NCI-H1436 (cell line): ENCODE measurements around the gene CATSPERB.
"Not testable (repeated sequence)": the region's sequence is repeated elsewhere in the genome, so short reads cannot be mapped to it uniquely, and the experiment has no call there.

Experiments used
- DNase-seq: peaks from one replicate; lab custom pipeline; 2025; lab: John Stamatoyannopoulos, UW

Gene CATSPERB

DNA sequence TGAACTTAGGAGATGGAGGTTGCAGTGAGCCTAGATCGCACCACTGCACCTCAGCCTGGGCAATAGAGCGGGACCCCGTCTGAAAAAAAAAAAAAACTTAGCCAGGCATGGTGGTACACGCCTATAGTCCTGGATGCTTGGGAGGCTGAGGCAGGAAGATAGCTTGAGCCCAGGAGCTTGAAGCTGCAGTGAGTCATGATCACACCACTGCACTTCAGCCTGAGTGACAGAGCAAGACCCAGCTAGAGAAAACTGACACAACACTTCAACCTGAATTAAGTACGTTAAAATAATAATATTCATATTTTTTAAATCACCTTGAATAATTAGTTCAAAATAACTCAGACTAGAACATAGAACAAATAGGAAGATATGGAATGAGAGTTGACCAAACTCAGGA is 5.7 kb upstream of the CATSPERB start:
- no peak for DNase-seq

DNA sequence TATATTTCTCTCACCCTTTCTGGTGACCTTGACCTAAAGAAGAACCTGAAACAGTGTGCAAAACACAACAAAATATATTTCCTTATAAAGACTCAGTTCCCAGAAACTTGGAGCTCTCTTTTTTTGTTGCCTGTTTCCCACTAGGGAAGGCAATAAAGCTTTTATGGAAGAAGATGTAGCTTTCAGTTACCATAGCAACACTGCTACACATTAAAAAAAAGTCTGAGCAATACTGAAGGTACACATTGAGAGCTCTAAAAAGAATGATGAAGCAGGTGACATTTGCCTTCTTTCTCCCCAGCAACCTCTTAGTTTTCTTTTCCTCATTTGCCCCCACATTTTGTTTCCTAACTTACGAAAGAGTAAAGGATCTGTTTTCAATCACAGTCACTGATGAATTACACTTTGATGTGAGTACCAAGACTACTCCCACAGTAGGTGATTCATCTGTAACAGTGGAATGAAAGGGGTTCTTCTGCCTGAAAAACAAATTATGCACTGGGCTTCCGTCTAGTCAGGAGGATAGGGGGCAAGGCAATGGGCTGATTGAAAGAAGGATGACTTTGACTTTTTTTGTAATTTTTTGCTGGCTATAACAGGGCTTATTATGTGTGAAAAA is 1.1 kb upstream of the CATSPERB start:
- no peak for DNase-seq

DNA sequence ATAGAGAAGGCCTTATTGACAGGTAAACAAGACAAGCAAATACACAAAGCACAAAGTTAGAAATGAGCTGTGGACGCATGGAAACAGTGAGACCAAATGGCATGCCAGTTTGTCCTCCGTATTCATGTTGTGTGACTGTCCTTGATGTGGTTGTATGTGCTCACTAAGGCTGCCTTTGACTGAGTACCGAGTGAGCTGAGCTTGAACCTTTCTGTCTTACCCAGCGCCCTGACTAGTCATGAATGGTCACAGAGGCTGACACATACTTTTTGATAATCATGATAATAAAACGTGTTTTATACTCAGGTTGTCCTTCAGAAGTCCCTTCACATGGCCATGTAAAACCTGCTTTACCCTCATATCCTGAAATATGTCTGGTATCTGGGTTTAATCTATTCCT is 553 bp upstream of the CATSPERB start:
- no peak for DNase-seq

DNA sequence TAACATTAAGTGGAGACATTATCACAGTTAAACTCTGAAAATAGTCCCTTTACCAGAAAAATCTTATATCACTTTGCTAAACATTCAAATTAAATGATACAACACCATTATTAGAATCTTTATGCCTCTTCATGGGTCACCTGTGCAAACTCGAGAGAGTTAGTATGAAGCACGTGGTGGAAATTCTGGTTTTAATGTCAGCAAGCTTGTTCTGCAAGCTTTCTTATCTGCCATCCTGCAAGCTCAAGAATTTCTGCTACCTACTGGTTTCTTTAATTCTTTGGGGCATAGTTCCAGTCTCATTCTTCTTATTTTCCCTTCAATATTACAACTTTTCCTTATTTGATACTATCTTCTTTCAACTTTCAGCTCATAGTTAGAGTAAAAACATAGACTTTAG is 868 bp downstream of the CATSPERB start:
- no peak for DNase-seq

DNA sequence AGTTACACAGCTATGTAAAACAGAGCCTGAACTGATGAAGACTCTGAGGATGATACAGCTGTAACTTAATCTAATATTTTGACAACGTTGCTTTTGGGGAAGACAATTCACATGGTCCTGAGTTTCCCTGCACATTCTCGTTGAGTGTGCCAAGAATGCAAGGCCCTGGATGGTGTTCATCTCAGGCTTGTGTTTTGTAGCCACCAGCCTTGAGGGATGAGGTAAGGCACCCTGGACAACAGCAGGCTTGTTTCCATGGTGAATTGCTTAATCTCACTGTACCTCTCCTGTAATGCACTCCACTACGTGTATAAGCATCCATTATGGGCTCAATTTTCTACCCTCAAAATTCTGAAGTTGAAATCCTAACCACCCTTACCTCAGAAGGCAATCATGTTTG is 2.1 kb downstream of the CATSPERB start:
- DNase-seq: no peak

DNA sequence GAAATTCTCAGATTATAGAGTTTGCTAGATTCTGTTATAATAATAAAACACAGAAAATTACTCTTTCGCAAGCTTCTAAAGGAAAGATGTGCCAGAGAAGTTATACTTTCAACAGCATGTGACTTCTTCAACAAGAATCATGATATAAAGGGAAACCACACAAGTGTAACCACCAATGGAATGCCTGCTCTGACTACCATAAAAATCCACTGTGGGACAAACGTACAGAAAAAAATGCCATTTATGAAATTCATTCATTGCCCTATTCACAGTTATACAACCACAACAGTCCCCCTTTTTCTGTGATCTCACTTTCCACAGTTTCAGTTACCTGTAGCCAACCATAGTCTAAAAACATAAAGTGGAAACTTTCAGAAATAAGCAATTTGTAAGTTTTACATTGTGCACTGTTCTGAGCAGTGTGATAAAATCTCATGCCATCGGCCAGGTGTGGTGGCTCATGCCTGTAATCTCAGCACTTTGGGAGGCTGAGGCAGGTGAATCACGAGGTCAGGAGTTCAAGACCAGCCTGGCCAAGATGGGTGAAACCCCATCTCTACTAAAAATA is 3.2 kb downstream of the CATSPERB start:
- DNase-seq: no peak

DNA sequence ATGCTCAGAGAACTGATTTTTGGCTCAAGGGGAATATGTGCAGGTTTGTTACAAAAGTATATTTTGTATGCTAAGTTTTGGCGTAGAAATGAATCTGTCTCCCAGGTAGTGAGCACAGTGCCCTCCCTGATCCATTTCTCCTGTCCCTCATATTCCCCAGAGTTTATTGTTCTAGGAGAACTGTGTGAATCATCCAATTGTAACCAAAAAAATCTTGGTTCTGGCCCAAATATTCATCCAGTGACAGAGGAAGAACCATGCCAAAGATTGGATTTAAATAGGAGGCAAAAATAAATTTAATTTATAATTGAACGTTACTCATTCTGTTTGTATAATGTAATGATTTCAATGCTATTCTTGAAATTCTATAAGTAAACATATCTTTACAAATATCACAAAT is 4.8 kb downstream of the CATSPERB start:
- DNase-seq: no peak

DNA sequence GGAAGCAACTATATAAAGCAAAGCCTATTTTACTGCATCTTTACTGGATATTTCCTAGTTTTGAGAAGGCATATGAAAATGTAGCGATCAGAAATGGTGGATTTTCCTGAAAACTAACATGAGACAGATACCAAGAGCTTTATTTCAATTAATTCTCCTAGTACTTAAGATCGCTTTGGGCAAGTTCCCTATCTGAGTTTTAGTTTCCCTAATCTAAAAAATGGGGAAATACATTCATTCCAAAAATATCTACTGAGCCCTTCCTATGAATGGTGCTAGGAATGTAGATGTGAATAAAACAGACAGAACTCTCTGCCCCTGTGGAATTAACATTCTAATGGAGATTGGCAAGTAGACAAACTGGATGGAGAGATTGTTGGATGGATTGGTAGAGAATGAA is 8.4 kb downstream of the CATSPERB start:
- DNase-seq: no peak

DNA sequence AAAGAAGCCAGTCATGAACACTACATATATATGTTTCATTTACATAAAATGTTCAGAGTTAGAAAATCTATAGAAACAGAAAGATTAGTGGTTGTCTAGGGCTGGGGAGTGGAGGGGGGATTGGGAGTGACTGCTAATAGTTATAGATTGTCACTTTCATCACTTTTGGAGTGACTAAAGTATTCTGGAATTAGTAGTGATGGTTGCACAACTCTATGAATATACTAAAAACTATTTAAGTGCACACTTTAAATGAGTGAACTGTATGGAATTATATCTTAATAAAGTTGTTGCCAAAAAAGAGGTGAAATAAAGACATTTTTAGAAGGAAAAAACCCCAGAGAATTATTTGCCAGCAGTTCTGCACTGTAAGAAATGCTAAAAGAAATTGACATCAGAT is 9.5 kb downstream of the CATSPERB start:
- no peak for DNase-seq

DNA sequence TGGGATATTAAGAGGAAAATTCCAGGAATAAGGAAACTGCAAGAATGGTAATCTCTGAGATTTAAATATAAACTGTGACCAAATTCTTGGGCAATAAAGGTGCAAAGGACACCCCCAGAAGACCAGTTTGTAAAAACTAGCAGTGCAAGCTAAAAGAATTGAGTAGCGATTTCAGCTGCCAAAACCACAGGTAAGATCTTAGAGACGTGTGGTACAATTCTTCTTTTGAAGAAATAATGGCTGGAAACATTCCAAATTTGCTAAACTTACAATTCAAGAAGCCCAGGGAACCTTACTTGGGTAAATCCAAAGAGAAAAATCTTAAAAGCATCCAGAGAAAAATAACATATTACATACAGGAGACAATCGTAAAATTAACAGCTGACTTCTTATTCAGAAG is 12.0 kb downstream of the CATSPERB start:
- no peak for DNase-seq

DNA sequence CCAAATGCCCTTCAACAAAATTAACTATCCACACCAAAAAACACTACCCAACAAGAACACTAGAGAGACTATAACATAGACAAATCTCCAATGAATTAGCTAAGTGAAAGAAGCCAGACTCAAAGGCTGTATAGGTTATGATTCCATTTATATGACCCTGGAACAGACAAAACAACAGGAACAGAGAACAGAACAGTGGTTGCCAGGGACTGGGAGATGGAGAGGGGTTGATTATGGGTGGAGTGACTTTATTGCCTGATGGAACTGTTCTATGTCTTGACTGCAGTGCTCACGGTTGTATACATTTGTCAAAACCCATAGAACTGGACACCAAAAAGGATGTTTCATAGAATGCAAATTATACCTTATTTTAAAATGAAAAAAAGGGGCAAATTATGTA is 14.9 kb downstream of the CATSPERB start:
- no peak for DNase-seq

DNA sequence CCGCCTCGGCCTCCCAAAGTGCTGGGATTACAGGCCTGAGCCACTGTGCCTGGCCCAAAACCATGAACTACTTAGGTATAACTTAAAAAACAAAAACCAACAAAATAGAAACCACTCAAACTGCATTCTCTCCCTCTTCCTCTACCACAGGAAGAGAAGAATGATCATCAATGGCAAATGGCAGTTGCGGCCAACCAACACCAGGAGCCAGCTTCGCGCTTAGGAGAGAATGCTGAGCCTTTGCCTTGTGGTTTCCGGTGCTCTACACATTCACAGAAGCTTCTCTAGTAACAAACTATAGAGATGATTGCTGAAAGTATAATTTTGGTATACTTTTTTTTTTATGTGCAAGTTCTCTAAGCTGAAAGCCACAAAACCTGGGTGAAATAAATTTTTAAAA is 17.1 kb downstream of the CATSPERB start:
- DNase-seq: no peak

DNA sequence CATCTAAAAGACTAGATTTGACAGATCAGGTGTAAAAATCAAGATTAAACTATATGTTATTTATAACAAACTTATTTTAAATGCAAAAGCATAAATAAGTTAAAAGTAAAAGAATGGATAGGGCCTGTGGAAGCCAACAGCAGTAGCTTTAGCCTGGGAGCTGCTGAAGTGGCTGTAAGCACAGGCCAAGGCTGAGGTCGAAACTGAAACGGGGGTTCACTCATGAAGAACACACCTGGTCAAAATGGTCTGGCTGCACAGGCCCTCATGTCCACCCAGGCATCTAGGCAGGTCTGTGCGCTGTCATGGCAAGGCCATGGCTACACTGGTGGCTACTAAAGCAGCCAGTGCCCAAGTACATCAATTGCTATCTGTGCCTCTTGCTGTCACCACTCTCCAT is 23.1 kb downstream of the CATSPERB start:
- DNase-seq: no peak

DNA sequence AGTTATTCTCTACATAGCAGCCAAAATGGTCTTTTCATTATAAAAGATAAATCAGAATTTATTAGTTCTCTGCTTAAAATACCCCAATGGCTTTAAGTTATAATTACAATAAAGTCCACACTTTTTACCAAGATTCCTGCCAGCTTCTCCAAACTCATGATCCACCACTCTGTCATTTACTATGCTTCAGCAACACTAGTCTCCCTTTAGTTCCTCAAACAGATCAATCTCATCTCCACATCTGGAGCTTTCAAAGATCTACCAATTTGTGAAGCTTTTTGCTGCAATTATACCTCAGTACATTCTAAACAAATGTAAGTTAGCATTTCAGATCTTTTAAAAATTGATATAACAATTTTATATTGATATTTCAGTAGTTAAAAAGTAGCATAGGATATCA is 24.9 kb downstream of the CATSPERB start:
- DNase-seq: no peak

DNA sequence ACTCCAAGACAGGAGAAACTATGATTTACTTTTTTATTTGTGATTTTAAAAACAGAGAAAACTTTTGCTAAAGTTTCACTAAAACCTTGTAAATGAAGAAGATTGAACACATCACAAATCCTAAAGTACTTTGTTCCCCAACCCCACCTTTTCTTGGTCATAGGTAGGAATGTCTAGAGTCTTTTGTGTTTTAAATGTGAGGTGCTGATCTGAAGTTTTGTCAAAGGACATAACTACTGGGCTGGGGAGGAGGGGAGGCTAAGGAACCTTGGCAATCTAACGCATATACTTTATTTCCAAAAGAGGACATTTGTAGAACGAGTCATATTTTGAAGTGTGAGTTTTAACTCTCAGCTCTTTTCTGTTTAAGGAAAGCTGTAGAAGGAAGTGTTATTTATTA is 37.2 kb downstream of the CATSPERB start:
- no peak for DNase-seq

DNA sequence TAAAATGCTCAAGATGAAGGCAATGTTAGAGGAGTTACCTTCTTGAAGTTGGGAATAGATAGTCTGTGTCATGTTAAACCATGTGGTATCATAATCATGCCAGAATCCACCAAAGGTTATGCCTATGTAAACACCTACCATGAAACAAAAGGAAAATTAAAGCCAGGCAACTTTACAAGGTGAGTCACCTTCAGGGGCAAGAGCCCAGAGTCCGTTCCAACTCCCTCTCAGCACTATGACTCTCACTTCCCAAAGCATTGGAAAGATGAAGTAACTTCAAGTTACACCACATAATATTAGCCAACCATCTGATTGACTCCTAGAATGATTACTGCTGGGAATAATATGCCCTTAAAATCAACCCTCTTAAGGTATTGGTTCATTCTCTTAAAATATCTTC is 38.5 kb downstream of the CATSPERB start:
- DNase-seq: no peak

DNA sequence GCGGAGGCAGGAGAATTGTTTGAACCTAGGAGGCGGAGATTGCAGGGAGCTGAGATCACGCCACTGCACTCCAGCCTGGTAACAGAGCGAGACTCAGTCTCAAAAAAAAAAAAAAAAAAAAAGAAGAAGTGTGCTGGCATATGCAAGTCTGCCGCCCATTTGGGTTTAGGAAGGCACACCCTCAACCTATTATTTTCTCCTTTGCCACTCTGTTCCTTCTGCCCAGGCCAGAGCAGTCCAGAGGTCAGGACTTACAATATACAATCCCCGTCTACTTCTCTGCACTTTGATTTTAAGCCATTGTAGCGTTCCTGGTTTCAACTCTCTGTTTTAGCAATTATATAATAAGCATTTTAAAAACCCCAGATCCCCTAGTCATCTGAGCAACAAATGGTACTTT is 39.8 kb downstream of the CATSPERB start:
- DNase-seq: no peak

DNA sequence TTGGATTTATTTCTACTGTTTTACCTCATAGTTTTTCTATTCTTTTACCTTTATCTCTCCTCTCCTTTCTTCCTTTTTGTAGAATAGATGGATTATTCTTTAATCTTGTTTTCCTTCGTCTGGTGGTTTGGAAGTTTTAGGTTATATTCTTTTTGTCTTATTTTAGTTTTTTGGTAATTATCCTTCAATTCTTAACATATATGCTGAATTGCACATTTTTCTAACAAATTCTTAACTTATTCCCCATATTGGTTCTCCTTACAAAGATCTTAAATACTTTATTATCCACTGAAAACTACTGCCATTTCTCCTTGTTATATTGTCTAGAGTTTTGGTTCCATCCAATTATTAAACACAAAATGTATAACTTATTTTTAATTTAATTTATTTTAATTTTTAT is 42.3 kb downstream of the CATSPERB start:
- DNase-seq: no peak

DNA sequence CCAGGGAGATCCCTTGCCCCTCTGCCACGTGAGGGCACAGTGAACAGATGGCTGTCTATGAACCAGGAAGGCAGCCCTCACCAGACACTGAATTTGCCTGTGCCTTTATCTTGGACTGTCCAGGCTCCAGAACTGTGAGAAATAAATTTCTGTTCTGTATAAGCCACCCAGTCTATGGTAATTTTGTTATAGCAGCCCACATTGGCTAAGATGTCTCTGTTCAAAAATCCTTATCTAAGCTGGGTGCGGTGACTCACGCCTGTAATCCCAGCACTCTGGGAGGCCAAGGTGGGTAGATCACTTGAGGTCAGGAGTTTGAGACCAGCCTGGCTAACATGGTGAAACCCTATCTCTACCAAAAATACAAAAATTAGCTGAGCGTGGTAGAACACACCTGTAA is 44.5 kb downstream of the CATSPERB start:
- DNase-seq: not testable (repeated sequence)

DNA sequence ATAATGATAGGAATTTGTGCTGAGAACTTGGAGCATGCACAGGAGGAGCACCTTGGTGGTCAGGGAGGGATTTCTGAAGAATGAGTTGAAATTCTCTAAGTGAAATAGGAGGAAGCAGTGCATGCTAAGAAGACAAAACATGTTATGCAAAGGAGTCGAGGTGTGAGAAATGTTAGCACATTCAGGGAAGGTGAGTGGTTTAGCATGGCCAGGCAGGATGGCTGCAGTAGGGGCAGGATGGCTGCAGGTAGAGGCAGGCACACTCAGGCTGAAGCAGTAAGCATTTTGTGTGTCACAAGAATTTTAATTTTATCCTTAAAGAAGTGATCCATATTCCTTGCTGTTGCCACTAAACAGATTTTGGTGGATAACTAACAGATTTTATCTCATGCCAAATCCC is 46.3 kb downstream of the CATSPERB start:
- no peak for DNase-seq

DNA sequence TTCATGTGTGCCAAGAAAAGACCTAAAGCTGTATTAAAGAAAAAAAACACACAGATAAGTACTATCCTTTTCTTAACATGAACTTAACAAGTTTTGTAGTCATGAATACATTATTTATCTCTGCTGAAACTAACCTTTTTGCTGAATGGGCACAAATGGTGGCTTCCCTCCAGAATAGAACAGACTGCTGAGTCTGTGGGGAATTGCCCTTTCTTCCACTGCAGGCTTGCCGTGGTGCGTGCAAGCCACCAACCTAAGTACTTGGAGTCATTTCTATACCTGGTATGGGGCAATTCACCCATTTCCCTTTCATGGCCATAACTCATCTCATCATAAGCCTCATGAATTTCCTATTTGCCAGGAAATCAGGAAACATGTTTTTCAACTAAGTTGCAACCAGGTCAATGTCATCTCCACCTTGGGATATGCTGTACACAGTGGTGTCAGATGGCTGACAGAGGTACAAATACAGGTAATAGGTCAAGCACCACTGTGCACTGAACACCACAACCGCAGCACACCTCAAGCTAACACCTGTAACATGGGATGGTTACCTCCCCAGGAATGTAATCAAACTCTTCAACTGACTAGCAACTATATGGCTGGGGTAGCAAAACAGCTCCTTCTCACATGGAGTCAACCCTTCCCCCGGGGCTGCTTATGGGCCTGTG is 49.9 kb downstream of the CATSPERB start:
- no peak for DNase-seq

DNA sequence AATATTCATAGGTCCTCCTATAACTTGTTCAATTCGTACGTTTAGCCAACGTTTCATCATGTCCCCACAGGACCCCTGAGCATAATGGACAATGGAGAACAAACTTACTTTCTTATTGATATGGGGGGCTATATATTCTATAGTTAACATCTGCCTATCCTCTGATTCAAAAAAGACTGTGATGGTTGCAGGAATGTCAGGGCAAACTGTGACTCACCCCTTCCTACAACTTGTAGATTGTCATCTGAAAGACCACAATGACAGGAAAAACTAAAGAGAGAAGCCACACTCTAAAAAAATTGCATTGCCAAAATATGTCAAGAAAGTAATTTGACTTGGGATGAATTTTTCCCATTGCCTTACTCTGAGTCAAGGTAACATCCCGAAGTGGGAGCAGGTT is 50.8 kb downstream of the CATSPERB start:
- no peak for DNase-seq

DNA sequence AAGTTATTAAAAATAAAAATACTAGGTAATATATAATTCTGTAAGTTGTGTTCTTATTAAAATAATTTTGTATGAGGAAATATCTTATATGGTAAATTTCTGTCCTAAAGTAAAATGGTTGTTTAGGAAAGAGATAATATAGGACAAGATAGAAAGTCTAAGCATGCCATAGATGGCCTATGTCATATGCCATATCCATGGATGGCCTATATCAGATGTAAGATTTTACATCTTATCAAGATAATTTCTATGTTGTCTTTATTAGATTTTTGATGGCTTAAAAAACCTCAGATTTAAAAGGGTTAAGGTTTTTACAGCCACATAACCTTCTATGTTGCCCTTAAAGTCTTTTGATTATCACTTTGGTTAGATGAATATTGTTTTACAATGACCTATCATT is 52.6 kb downstream of the CATSPERB start:
- no peak for DNase-seq

DNA sequence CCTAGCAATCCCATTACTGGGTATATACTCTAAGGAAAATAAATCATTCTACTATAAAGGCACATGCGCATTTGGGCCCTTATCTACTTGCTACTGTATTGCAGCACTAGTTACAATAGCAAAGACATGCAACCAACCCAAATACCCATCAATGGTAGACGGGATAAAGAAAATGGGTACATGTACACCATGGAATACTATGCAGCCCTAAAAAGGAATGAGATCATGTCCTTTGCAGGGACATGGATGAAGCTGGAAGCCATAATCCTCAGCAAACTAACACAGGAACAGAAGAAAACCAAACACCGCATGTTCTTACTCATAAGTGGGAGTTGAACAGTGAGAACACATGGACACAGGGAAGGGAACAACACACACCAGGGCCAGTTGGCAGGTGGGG is 54.2 kb downstream of the CATSPERB start:
- not testable (repeated sequence) for DNase-seq
